CD4-positive, alpha-beta T cell treated with Interleukin-12 subunit alpha and Interleukin-12 subunit beta, for 1 hour (primary cell): Measurements from ENCODE around the gene APOA5.
"Not testable (repeated sequence)": the region's sequence is repeated elsewhere in the genome, so short reads cannot be mapped to it uniquely, and the experiment has no call there.

Experiments
- DNase-seq: peaks from one replicate; pipeline ENCODE4 v3.0.0-alpha.2; 2020

APOA5 gene

GRCh38 chr11:116827461-116827860 lies 35.8 kb upstream of the APOA5 start:
- no peak for DNase-seq

GRCh38 chr11:116826751-116827431 lies 35.2 kb upstream of the APOA5 start:
- DNase-seq, result no peak

- no peak for DNase-seq
Observed at GRCh38 chr11:116825854-116826750, 34.4 kb upstream of the APOA5 start.

DNA sequence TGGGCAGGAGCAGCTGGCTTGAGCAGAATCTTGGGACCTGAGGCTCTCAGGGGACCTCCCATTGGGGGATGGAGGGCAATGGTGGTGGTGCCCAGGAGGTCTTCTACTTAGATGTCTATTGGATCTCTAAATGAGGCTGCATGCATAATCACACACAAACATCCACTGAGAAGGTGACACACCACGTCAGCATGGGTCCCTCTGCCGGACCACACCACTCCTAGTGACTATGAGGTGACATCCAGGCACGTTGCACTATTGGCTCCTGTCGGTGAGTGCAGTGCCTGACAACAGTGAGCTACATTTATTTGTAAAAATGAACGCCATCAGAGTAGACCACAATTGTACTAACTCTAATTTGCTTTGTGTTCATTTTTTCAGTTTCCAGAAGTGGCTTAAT lies 33.8 kb upstream of the APOA5 start:
- no peak for DNase-seq

DNA sequence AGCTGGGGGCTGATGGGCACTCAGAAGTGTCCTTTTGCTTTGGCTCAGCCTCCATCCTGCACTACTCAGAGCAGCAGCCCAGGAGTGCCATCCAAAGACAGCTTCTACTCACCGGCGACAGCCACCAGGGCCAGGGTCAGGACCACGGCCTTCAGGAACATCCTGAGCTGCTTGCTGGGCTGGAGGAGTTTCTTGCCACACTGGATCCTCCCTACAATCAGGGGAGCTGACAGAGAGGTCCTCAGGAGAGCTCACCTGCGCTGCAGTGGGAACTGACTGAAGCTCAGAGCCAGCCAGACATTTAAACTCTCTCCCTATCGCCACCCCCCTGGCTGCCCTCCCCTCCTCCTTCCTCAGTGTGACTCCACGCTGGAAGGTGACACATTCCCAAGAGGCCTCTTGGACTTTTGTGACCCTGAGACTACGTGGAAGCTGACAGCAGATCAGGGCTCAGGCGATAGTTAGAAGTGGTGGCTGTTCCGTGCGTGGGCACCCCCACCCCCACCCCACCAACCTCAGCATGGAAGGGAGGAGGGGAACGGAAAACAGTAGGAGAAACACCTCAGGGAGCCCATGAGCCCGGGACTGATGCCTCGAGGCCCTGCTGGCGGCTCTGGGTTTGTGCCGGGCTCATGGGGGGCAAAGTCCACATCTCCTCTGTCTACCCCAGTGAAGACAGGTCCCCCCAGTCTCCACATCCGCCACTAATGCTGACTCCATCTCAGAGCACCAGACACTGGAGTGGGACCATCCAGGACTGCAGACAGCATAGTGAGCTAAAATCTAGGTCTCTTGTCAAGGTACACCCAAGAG lies 31.6 kb upstream of the APOA5 start, which contains the start of gene APOA4:
APOA4 (minus strand) TSS at position 274 of the 813 bp plus-strand sequence; CDS start at position 161, 113 bp downstream.
- DNase-seq, result no peak

DNA sequence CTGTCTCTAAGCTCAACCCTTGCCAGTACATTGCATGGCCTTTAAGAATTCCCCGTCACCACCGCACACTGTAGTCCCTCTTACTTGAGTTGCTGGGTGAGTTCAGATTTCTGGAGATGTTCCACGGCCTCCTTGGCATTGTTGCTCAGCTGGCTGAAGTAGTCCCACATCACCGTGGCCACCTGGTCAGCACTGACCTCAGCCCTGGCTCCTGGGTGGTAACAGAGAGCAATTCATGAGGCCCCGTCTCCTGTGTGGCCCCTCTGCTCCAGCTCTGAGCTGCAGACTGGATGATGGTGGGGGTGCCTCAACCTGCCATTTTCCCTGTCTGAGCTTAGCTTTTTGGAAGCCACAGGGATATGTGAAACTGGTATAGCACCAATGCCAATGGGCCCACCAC lies 30.9 kb upstream of the APOA5 start:
- DNase-seq, result no peak

DNA sequence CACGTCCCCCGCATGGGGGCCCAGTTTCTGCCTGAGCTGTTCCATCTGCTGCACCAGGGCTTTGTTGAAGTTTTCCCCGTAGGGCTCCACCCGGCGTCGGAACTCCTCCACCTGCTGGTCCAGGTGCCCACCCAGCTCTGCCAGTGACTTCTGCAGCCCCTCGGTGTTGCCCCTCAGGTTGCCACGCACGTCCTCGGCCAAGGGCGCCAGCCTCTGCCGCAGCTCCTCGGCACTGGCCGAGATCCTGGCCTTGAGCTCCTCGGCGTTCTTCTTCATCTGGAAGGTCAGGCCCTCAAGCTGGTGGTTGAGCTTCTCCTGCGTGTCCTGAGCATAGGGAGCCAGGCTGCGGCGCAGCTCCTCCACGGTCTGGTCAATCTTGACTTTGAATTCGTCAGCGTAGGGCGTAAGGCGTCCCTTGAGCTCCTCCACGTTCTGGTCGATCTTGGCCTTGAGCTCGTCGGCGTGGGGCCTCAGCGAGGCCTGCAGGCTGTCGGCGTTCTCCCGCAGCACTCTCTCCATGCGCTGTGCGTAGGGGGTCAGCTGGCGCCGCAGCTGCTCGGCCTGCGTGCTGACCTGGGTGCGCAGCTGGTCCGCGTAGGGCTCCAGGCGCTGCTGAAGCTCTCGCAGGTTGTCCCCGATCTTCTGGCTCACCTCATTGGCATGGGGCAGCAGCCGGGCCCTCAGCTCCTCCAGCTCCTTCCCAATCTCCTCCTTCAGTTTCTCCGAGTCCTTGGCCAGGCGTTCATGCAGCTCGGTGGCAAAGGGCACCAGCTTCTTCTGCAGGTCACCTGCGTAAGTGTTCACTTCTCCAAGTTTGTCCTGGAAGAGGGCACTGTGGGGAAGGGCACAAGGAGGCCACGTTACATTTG lies 29.6 kb upstream of the APOA5 start:
- no peak for DNase-seq

DNA sequence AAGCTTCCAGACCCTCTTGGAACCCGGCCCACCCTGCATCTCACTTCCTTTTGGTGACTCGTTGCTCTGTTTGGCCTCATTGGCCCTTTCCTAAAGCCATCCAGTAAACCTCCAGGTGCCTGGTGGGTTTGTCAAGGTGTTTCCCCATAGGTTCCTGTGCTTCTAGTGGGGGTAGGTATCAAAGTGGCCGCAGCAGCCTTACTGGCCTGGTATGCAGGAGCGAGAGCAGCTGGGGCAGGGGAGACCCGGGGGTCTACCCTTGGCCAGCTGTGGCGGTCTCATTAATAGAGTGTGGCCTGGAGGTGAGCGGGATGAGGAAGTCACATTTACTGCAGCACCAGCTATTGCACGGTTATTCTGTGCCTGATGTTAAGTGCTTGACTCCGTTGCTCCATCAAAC lies 27.4 kb upstream of the APOA5 start:
- DNase-seq, result no peak

- DNase-seq, result no peak
Observed at GRCh38 chr11:116814502-116814901, 22.8 kb upstream of the APOA5 start.

- no peak for DNase-seq
Observed at GRCh38 chr11:116813781-116814471, 22.2 kb upstream of the APOA5 start.

GRCh38 chr11:116813170-116813569 lies 21.5 kb upstream of the APOA5 start:
- no peak for DNase-seq

GRCh38 chr11:116812109-116812508 lies 20.4 kb upstream of the APOA5 start:
- no peak for DNase-seq

DNA sequence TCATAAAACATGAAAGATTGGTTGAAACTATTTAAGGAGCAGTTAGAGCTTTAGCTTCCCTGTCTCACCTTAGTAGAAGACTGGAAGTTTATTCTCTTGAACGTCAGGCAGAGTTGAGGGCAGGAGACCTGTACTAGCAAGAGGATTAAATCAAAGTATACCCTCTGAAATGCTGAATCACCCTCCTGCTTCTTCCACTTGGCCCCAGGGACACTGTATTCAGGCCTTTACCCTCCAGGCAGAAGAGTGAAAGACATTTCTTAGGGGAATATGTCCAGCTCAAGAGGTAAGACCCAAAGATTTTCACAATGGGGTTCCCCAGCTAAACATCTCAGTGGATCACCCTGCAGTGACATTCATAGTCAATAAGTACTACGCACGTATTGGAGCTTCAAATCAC lies 19.5 kb upstream of the APOA5 start:
- DNase-seq, result no peak

DNA sequence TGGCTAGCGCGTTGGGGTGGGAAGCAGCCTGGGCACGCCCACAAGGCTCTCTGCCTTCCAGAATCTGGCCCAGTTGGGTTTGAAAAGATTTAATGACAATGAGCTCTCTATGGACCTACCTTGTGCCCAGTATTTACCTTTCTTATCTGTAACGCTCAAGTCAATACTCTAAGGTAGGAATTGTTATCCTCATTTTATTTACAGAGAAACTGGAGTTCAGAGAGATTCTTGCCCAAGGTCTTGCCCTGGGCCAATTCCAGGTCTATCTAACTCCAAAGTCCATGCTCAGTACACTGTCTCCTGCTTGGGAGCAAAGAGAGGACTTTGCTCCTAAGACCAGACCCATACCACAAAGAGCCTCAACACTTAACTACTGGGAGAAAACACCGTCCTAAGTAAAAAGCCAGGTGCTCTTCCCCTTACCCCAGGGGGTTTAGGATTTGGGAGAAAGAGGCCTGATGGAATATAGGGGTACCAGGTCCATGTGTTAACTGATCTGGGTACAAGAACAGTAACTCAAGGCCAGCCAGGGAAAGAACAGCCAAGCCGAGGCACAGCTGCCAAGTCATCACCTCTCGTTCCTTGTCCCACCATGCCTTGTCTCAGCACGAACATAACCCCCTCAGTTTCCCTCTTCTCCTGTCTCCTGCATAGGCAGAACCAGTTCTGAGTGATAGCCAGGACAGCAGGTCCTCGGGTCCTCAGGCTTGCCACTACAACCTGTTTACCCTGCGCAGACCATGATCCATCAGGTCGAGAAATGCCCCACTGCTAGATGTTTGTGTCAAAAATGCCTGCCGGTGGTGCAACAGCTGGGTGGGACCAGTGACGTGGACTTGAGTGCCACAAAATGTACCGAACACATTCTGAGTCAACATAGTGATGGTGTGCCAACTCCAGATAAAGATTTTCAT lies 16.8 kb upstream of the APOA5 start:
- DNase-seq, result no peak

DNA sequence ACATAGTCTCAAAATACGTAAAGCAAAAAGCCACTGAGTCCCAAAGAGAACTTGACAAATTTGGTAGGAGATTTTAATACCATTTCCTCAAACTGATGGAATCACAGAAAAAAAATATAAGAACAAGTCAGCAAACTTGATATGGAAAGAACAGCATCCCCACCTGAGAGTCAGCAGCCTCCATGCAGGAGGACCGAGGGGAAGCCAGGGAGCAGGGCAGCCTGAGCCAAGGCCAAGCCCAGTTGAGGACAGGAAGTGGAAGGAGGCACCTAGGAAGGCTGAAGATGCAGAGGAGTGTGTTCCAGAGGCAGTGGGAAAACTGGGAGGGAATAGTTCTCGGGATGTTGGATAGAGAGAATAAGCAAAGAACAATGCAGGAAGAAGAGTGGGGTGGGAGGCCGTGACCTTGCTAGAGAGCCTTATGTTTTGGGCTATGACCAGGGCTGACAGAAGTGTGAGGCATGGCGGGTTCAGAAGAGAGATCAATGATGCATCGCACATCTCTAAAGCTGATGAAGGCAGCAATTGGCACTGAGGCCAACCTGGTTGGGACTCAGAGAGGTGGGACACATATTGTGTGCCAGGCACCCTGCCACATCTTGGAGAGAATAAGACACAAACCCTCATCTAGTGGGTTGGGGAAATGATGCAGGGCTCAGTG lies 16.1 kb upstream of the APOA5 start:
- DNase-seq, result no peak

DNA sequence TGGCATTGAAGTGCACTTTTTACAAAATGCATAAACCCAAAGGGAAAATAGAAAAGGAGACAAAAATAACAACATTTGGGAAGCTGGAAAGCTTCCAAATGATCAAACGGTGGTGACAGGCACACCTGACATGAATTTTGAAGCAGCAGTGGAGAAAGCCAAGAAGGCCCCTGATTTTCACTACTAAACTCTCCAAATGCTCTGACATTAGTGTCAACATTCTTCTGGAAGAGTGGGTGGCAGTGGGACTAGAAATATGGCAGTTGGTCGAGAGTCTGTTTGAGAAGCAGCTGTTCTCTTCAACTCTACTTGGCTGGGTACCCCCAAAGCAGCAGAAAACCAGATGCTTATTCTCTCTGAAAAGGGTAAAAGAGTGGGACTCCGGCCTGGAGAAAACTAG lies 12.3 kb upstream of the APOA5 start:
- DNase-seq, result no peak

- not testable (repeated sequence) for DNase-seq
Observed at GRCh38 chr11:116801662-116802061, 10.0 kb upstream of the APOA5 start.

DNA sequence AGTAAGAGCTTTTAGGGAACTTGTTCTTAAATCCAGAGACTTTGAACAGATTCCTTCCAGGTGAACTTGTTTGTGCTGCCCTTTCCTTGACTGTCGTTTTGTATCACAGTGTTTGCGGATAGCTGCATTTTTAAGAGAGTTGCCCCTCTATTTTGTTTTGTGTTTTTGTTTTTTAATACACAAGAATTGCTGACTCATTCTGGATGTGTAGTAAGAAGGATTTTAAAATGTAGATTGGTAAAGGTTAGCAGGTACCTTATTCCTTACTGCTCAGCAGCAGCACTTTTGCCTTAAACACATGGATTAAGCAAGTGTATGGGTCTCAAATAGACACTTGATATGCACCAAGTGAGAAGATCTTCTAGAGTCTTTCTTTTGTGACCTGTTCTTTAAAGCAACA lies 8.9 kb upstream of the APOA5 start:
- DNase-seq, result no peak

- no peak for DNase-seq
Observed at GRCh38 chr11:116798368-116798767, 6.7 kb upstream of the APOA5 start.

- DNase-seq, result no peak
Observed at GRCh38 chr11:116797816-116798215, 6.1 kb upstream of the APOA5 start.
